Cardiac ventricle fibroblast (primary cell): Measurements from ENCODE around the gene TMEM140. TPM values are rescaled to one million over a fixed set of nuclear protein-coding genes. Genes with fewer than 3 reads are reported as not detected.

Experiments
- total RNA-seq: library from RNA; depleted of rRNA; stranded (reverse); fragments of >200 nt; gene quantifications from 2 replicates; pipeline ENCODE4 v1.2.3, GENCODE V29; 2015

TMEM140 gene
- 25.7 and 31.1 TPM in 2 replicates for total RNA-seq

GRCh38 chr7:135147899-135148721 lies at the start of gene TMEM140:
Gene TMEM140 (plus strand): TSS chr7:135148072. CDS start chr7:135164442, 16,370 bp downstream.

GRCh38 chr7:135170274-135170997 lies 22.6 kb downstream of the TMEM140 start, which contains the start of gene CYREN:
Gene CYREN (minus strand): TSS chr7:135170707. CDS start chr7:135168922, 1,785 bp downstream.

GRCh38 chr7:135211179-135211945 lies 63.5 kb downstream of the TMEM140 start, which contains the start of gene WDR91:
Gene WDR91 (minus strand): TSS chr7:135211526. CDS start chr7:135211502, 24 bp downstream.

Other genes with a start within 250 kb of the TMEM140 start
- gene AGBL3, start 161.6 kb upstream of the TMEM140 start, total RNA-seq: 1.1 and 7.0 TPM in 2 replicates
- 25.1 and 32.4 TPM in 2 replicates for gene CYREN, start 22.6 kb downstream of the TMEM140 start, total RNA-seq
- 4.4 and 7.2 TPM in 2 replicates for gene WDR91, start 63.5 kb downstream of the TMEM140 start, total RNA-seq
- not detected in 2 replicates for gene STRA8, start 85.8 kb downstream of the TMEM140 start, total RNA-seq